HepG2 (cell line): ENCODE data around the gene PAQR6. TPM values are rescaled to one million over a fixed set of nuclear protein-coding genes. Genes with fewer than 3 reads are reported as not detected.
A peak's percentile ranks its signal among the peaks of the same experiment; 100 is the strongest.

Experiments used
- ARID5B ChIP-seq: IDR thresholded peaks from 2 replicates; pipeline ENCODE4 v1.4.0; 2020; ENCODE audit warnings: mild to moderate bottlenecking, missing genetic modification reagents
- DRAP1 ChIP-seq: IDR thresholded peaks from 2 replicates; pipeline ENCODE4 v1.6.1; 2016; ENCODE audit warnings: missing genetic modification reagents, missing compliant biosample characterization
- HNF4A ChIP-seq: sonication (generic); formaldehyde crosslinking; IDR thresholded peaks from 2 replicates; pipeline ENCODE4 v1.4.0; 2020; ENCODE audit warnings: missing genetic modification reagents
- PRDM10 ChIP-seq: sonication (generic); formaldehyde crosslinking; IDR thresholded peaks from 2 replicates; pipeline ENCODE4 v1.4.0; 2020; ENCODE audit warnings: low read depth, missing genetic modification reagents
- SOX5 ChIP-seq: IDR thresholded peaks from 2 replicates; pipeline ENCODE4 v1.6.1; 2016; ENCODE audit warnings: borderline replicate concordance
- STAG1 ChIP-seq: sonication (generic); formaldehyde crosslinking; IDR thresholded peaks from 2 replicates; pipeline ENCODE4 v1.4.0; 2020; ENCODE audit warnings: missing genetic modification reagents
- ZBTB43 ChIP-seq: sonication (generic); formaldehyde crosslinking; conservative IDR thresholded peaks from 2 replicates; pipeline ENCODE4 v1.4.0; 2020; ENCODE audit warnings: missing genetic modification reagents
- ZBTB44 ChIP-seq: sonication (generic); formaldehyde crosslinking; IDR thresholded peaks from 2 replicates; pipeline ENCODE4 v1.4.0; 2020; ENCODE audit warnings: missing genetic modification reagents
- ZNF556 ChIP-seq: sonication (generic); formaldehyde crosslinking; IDR thresholded peaks from 2 replicates; pipeline ENCODE4 v1.4.0; 2020; ENCODE audit warnings: mild to moderate bottlenecking, missing genetic modification reagents, borderline replicate concordance
- ZNF564 ChIP-seq: sonication (generic); formaldehyde crosslinking; IDR thresholded peaks from 2 replicates; pipeline ENCODE4 v1.8.1; 2023; ENCODE audit warnings: mild to moderate bottlenecking, missing genetic modification reagents
- polyA plus RNA-seq, 8 experiments: library from polyadenylated mRNA; depleted of rRNA in 3 of 8; stranded (reverse) in 7 of 8; unstranded in 1 of 8; fragments of >200 nt; fragmentation: Illumina TruSeq in 4 of 8; extraction: Trizol in 4 of 8; gene quantifications; 2 replicates each; pipeline versions ENCODE4 v1.2.1 to v1.2.3, GENCODE V29; 2011 to 2016; ENCODE audit warnings: low read depth in 4 of 8, missing spikeins in 1 of 8, mixed read lengths in 1 of 8; ENCODE audit not compliant: insufficient read depth in 1 of 8
- total RNA-seq, 5 experiments: library from RNA; depleted of rRNA; stranded (reverse); fragments of >200 nt; fragmentation: Illumina TruSeq; extraction: Trizol; gene quantifications; 2 replicates each; pipeline ENCODE4 v1.2.3, GENCODE V29; 2016; ENCODE audit warnings: low read depth in 1 of 5
- TF ChIP-seq, protein P1 (sequence below), 2 experiments: sonication (generic) in 1 of 2; formaldehyde crosslinking in 1 of 2; IDR thresholded peaks; 2 replicates each; pipeline versions ENCODE4 v1.5.1 to v1.6.1; 2011 to 2020; ENCODE audit warnings: borderline replicate concordance in 1 of 2, low read depth in 1 of 2, low read length in 1 of 2, mild to moderate bottlenecking in 1 of 2, missing genetic modification reagents in 1 of 2, moderate library complexity in 1 of 2
- TF ChIP-seq, protein P2 (sequence below): IDR thresholded peaks from 2 replicates; pipeline ENCODE4 v1.6.1; 2016

Gene PAQR6
- total and polyA plus RNA-seq, 2 of the 13 experiments (the other 11 are each of a cell fraction or from before 2014, with no cell fraction given), result 0.82 to 1.4 TPM

- no peak for TF ChIP-seq ZBTB44 (CRISPR knock-in tag)
- TF ChIP-seq HNF4A, result 0 out of 2 replicates have a peak, but pooled peaks have one; percentile 3
- TF ChIP-seq, protein P1, sequence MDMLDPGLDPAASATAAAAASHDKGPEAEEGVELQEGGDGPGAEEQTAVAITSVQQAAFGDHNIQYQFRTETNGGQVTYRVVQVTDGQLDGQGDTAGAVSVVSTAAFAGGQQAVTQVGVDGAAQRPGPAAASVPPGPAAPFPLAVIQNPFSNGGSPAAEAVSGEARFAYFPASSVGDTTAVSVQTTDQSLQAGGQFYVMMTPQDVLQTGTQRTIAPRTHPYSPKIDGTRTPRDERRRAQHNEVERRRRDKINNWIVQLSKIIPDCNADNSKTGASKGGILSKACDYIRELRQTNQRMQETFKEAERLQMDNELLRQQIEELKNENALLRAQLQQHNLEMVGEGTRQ (IDR thresholded peaks at IDR 0.05; ENCODE audit: low read depth, low read length), result peak; percentile 91
- TF ChIP-seq, protein P1 (CRISPR knock-in tag; IDR thresholded peaks at IDR 0.05; ENCODE audit: borderline replicate concordance), result peak; percentile 96; the same call in 1 of the 2 replicates
- no peak for TF ChIP-seq SOX5 (CRISPR knock-in tag)
- TF ChIP-seq ZNF556 (CRISPR knock-in tag), result peak; percentile 52; the same call in 1 of the 2 replicates
- peak; percentile 26; the same call in 1 of the 2 replicates for TF ChIP-seq DRAP1 (CRISPR knock-in tag)
- TF ChIP-seq PRDM10 (CRISPR knock-in tag), result no peak
- TF ChIP-seq ZNF564, result 0 out of 2 replicates have a peak, but pooled peaks have one; percentile 34
- TF ChIP-seq, protein P2, sequence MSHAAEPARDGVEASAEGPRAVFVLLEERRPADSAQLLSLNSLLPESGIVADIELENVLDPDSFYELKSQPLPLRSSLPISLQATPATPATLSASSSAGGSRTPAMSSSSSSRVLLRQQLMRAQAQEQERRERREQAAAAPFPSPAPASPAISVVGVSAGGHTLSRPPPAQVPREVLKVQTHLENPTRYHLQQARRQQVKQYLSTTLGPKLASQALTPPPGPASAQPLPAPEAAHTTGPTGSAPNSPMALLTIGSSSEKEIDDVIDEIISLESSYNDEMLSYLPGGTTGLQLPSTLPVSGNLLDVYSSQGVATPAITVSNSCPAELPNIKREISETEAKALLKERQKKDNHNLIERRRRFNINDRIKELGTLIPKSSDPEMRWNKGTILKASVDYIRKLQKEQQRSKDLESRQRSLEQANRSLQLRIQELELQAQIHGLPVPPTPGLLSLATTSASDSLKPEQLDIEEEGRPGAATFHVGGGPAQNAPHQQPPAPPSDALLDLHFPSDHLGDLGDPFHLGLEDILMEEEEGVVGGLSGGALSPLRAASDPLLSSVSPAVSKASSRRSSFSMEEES (CRISPR knock-in tag), result peak; percentile 77; the same call in 1 of the 2 replicates
- TF ChIP-seq ARID5B (CRISPR knock-in tag), result 0 out of 2 replicates have a peak, but pooled peaks have one; percentile 10
- TF ChIP-seq ZBTB43 (CRISPR knock-in tag), result no peak
- TF ChIP-seq STAG1 (CRISPR knock-in tag), result no peak
Measured at GRCh38 chr1:156295391-156295947, 47.6 kb upstream of the PAQR6 start, which contains the start of gene GLMP (continued).
